Measurements from ENCODE around the gene STIMATE.

- TF ChIP-seq BHLHE40 (IDR thresholded peaks at IDR 0.05; ENCODE audit: low read depth, low read length) (no peak), CTCF (conservative IDR thresholded peaks at IDR 0.05; ENCODE audit: low read depth, low read length) (no peak)
Observed at GRCh38 chr3:52791928-52792327, 105.4 kb downstream of the STIMATE start.

All from IMR-90 (cell line).